GM23338 (cell line): ENCODE results near the gene SLC25A40. TPM values are rescaled to one million over a fixed set of nuclear protein-coding genes. Genes with fewer than 3 reads are reported as not detected.

Source experiments
- CREB1 ChIP-seq: fragments of 250-450 bp; sonication (Bioruptor Pico); IDR thresholded peaks from 2 replicates; pipeline ENCODE4 v1.5.0; 2020; ENCODE audit warnings: low read depth, mild to moderate bottlenecking, moderate library complexity
- ETS1 ChIP-seq: IDR thresholded peaks from 2 replicates; pipeline ENCODE4 v1.6.1; 2016; ENCODE audit warnings: antibody characterized with exemption
- EZH2 ChIP-seq: fragments of 200-600 bp; sonication (generic); IDR thresholded peaks from one replicate; pipeline ENCODE4 v1.8.0; 2017; ENCODE audit warnings: antibody characterized with exemption, mild to moderate bottlenecking, low read depth; ENCODE audit not compliant: unreplicated experiment
- EZH2phosphoT487 ChIP-seq: fragments of 200-600 bp; sonication (generic); IDR thresholded peaks from one replicate; pipeline ENCODE4 v1.8.1; 2018; ENCODE audit warnings: antibody characterized with exemption; ENCODE audit not compliant: unreplicated experiment
- NANOG ChIP-seq: IDR thresholded peaks from 2 replicates; pipeline ENCODE4 v1.6.1; 2016; ENCODE audit warnings: antibody characterized with exemption, borderline replicate concordance
- POLR2AphosphoS5 ChIP-seq: IDR thresholded peaks from 2 replicates; pipeline ENCODE4 v1.6.1; 2016; ENCODE audit warnings: antibody characterized with exemption, low read depth
- STAT1 ChIP-seq: IDR thresholded peaks from one replicate; pipeline ENCODE4 v1.6.1; 2016; ENCODE audit warnings: antibody characterized with exemption; ENCODE audit not compliant: unreplicated experiment
- ZNF331 ChIP-seq: fragments of 250-450 bp; sonication (Bioruptor Pico); IDR thresholded peaks from 2 replicates; pipeline ENCODE4 v1.5.0; 2020; ENCODE audit warnings: low read depth, mild to moderate bottlenecking, moderate library complexity
- ZNF462 ChIP-seq: fragments of 250-450 bp; sonication (Bioruptor Pico); IDR thresholded peaks from 2 replicates; pipeline ENCODE4 v1.5.0; 2020; ENCODE audit warnings: mild to moderate bottlenecking, moderate library complexity
- polyA plus RNA-seq: library from polyadenylated mRNA; unstranded; fragments of >200 nt; fragmentation: Nextera tagmentation; extraction: Ambion mirVana; gene quantifications from 2 replicates; pipeline ENCODE4 v1.2.1, GENCODE V29; 2016
- total RNA-seq: library from RNA; depleted of rRNA; stranded (reverse); fragments of >200 nt; shearing (Covaris generic); gene quantifications from 2 replicates; pipeline ENCODE4 v1.2.3, GENCODE V29; 2014

SLC25A40 gene
- total and polyA plus RNA-seq, 2 experiments from 2014 or later, result 8.4 to 30.7 TPM

DNA sequence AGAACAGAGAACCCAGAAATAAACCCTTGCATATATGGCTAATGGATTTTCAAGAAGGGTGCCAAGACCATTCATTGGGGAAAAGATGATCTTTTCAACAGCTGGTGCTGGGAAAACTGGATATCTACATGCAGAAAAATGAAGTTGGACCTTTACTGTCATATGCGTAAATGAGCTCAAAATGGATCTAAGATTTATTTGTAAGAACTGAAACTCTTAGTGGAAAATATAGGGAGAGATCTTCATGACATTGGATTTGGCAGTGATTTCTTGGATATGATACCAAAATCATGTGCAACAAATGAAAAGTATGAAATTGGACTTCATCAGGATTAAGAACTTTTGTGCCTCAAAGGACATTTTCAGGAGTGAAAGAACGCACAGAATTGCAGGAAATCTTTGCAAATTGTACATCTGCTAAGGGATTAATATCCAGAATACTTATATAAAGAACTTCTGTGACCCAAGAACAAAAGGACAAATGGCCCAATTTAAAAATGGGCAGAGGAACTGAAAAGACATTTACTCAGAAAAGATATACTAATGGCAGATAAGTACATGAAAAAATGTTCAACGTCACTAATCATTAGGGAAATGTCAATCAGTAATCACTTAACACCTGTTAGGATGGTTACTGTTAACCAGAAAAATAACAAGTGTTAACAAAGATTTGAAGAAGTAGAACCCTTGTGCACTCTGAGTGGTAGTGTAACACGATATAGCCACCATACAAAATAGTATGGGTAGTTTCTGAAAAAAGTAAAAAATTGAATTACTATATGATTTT, 6.2 kb upstream of the SLC25A40 start (continued):
- no peak for TF ChIP-seq ZNF462 (CRISPR knock-in tag)
- TF ChIP-seq POLR2AphosphoS5, result no peak
- no peak for TF ChIP-seq CREB1
- no peak for TF ChIP-seq EZH2
- TF ChIP-seq EZH2phosphoT487, result no peak
- no peak for TF ChIP-seq NANOG
- no peak for TF ChIP-seq ETS1
- no peak for TF ChIP-seq STAT1
- TF ChIP-seq ZNF331 (CRISPR knock-in tag), result no peak
